Measurements from ENCODE around the gene LBHD2.
"Not testable (repeated sequence)": the region's sequence is repeated elsewhere in the genome, so short reads cannot be mapped to it uniquely, and the experiment has no call there.

LBHD2 gene

GRCh38 chr14:103084021-103084919 is at the start of gene LBHD2:
TSS of gene LBHD2 (plus strand) at chr14:103084210. CDS start at chr14:103086013, 1,803 bp downstream.
- CTCF ChIA-PET = interaction anchor here (0.9 kb wide), 1 partner anchor 21 kb away, joined by 3 read pairs; no protein-coding TSS in a partner anchor
- POLR2A ChIA-PET (ENCODE audit: low non-redundant PET) = no interaction called here
- TF ChIP-seq CTCF (conservative IDR thresholded peaks at IDR 0.05; ENCODE audit: low read depth) = no peak
- no peak within 1 kb of the TSS for H3K27ac ChIP-seq
- DNase-seq (ENCODE audit: low spot score) = no peak

- DNase-seq (ENCODE audit: low spot score) = no peak
- ChIA-PET POLR2A (ENCODE audit: low non-redundant PET) (no interaction called here), CTCF (no interaction called here)
- H3K27ac ChIP-seq = no peak overlapping the region
- TF ChIP-seq CTCF (conservative IDR thresholded peaks at IDR 0.05; ENCODE audit: low read depth) = no peak
Observed at GRCh38 chr14:103041464-103041863, 42.5 kb upstream of the LBHD2 start.

- POLR2A ChIA-PET (ENCODE audit: low non-redundant PET) = no interaction called here
- DNase-seq (ENCODE audit: low spot score) = no peak
- CTCF ChIA-PET = interaction anchor here (0.5 kb wide), 1 partner anchor 266 kb away, joined by 6 read pairs; no protein-coding TSS in a partner anchor
- no peak overlapping the region for H3K27ac ChIP-seq
- TF ChIP-seq CTCF (conservative IDR thresholded peaks at IDR 0.05; ENCODE audit: low read depth) = no peak
Observed at GRCh38 chr14:103043257-103044015, 40.6 kb upstream of the LBHD2 start.

- peak overlapping the region; percentile 12; the same call in 1 of the 2 replicates for H3K27ac ChIP-seq
- ChIA-PET POLR2A (ENCODE audit: low non-redundant PET) (no interaction called here), CTCF (interaction anchor here (0.6 kb wide), 1 partner anchor 22 kb away, joined by 3 read pairs; no protein-coding TSS in a partner anchor)
- no peak for DNase-seq (ENCODE audit: low spot score)
- TF ChIP-seq CTCF (conservative IDR thresholded peaks at IDR 0.05; ENCODE audit: low read depth) = no peak
Observed at GRCh38 chr14:103045371-103045869, 38.6 kb upstream of the LBHD2 start.

GRCh38 chr14:103047453-103047852 is 36.6 kb upstream of the LBHD2 start:
- H3K27ac ChIP-seq; POLR2A ChIA-PET (ENCODE audit: low non-redundant PET); DNase-seq (ENCODE audit: low spot score); CTCF ChIA-PET: not testable (repeated sequence)

GRCh38 chr14:103050935-103051334 is 33.1 kb upstream of the LBHD2 start:
- H3K27ac ChIP-seq = no peak overlapping the region
- ChIA-PET CTCF (no interaction called here), POLR2A (ENCODE audit: low non-redundant PET) (no interaction called here)
- TF ChIP-seq CTCF (conservative IDR thresholded peaks at IDR 0.05; ENCODE audit: low read depth) = no peak
- no peak for DNase-seq (ENCODE audit: low spot score)

Data from RWPE1 (cell line).